ENCODE results near the gene VAMP1.

VAMP1 gene

GRCh38 chr12:6463216-6463615 is 7.3 kb downstream of the VAMP1 start:
- peak overlapping the region; percentile 10 for H3K4me3 Mint-ChIP-seq
- H3K4me1 Mint-ChIP-seq: peaks cover 94% of the 10 kb centered on the region
- peak overlapping the region; percentile 94 for H3K27ac Mint-ChIP-seq
- no peak for ATAC-seq
- peaks cover 92% of the 10 kb centered on the region for H3K36me3 Mint-ChIP-seq
- H3K9me3 Mint-ChIP-seq: peaks cover 4% of the 10 kb centered on the region
- H3K27me3 Mint-ChIP-seq: no peaks in the 10 kb centered on the region

- Mint-ChIP-seq H3K4me3 (peak overlapping the region; percentile 55), H3K27ac (peak overlapping the region; percentile 94), H3K4me1 (peaks cover 90% of the 10 kb centered on the region), H3K9me3 (peaks cover 4% of the 10 kb centered on the region), H3K27me3 (no peaks in the 10 kb centered on the region), H3K36me3 (peaks cover 91% of the 10 kb centered on the region)
- peak; percentile 35 for ATAC-seq
Observed at GRCh38 chr12:6462234-6462995, 8.1 kb downstream of the VAMP1 start.

GRCh38 chr12:6461401-6462233 is 8.9 kb downstream of the VAMP1 start:
- Mint-ChIP-seq H3K9me3 (no peaks in the 10 kb centered on the region), H3K4me3 (peak overlapping the region; percentile 55), H3K36me3 (peaks cover 91% of the 10 kb centered on the region), H3K4me1 (peaks cover 90% of the 10 kb centered on the region), H3K27ac (peak overlapping the region; percentile 94), H3K27me3 (no peaks in the 10 kb centered on the region)
- peak; percentile 98 for ATAC-seq

GRCh38 chr12:6460751-6461371 is 9.6 kb downstream of the VAMP1 start:
- Mint-ChIP-seq H3K27ac (peak overlapping the region; percentile 94), H3K27me3 (no peaks in the 10 kb centered on the region), H3K9me3 (no peaks in the 10 kb centered on the region), H3K36me3 (peaks cover 87% of the 10 kb centered on the region), H3K4me1 (peaks cover 89% of the 10 kb centered on the region), H3K4me3 (peak overlapping the region; percentile 34)
- peak; percentile 1 for ATAC-seq

- H3K27ac Mint-ChIP-seq: peak overlapping the region; percentile 79
- peaks cover 75% of the 10 kb centered on the region for H3K4me1 Mint-ChIP-seq
- H3K9me3 Mint-ChIP-seq: no peaks in the 10 kb centered on the region
- H3K27me3 Mint-ChIP-seq: no peaks in the 10 kb centered on the region
- H3K36me3 Mint-ChIP-seq: peaks cover 85% of the 10 kb centered on the region
- ATAC-seq: no peak
- no peak overlapping the region for H3K4me3 Mint-ChIP-seq
Observed at GRCh38 chr12:6459004-6459337, 11.5 kb downstream of the VAMP1 start.

- peaks cover 85% of the 10 kb centered on the region for H3K36me3 Mint-ChIP-seq
- ATAC-seq: no peak
- H3K4me3 Mint-ChIP-seq: peak overlapping the region; percentile 8
- H3K27me3 Mint-ChIP-seq: no peaks in the 10 kb centered on the region
- H3K27ac Mint-ChIP-seq: peak overlapping the region; percentile 79
- peaks cover 74% of the 10 kb centered on the region for H3K4me1 Mint-ChIP-seq
- no peaks in the 10 kb centered on the region for H3K9me3 Mint-ChIP-seq
Observed at GRCh38 chr12:6458281-6459003, 12.0 kb downstream of the VAMP1 start.

DNA sequence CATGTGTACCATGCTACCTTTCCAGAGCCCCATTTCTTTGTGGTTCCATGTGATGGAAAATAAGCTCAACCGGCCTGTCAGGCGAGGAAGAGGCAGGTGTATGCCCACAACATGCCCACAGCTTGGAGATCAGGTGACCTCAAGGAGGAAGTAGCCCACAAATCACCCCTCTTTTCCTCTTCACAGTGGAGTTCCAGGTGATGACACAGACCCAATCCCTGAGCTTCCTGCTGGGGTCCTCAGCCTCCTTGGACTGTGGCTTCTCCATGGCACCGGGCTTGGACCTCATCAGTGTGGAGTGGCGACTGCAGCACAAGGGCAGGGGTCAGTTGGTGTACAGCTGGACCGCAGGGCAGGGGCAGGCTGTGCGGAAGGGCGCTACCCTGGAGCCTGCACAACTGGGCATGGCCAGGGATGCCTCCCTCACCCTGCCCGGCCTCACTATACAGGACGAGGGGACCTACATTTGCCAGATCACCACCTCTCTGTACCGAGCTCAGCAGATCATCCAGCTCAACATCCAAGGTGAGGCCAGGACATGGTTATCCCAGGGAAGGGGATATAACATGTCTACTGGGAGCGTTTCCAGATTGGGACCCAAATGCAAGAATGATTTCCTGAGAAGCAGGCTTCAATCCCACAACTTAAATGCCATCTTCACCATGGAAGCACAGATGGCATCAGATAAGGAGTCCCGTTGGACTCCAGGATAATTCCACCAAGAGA is 13.1 kb downstream of the VAMP1 start:
- ATAC-seq: no peak
- Mint-ChIP-seq H3K4me3 (peak overlapping the region; percentile 11), H3K27ac (peak overlapping the region; percentile 79), H3K9me3 (no peaks in the 10 kb centered on the region), H3K4me1 (peaks cover 74% of the 10 kb centered on the region), H3K27me3 (no peaks in the 10 kb centered on the region), H3K36me3 (peaks cover 85% of the 10 kb centered on the region)

DNA sequence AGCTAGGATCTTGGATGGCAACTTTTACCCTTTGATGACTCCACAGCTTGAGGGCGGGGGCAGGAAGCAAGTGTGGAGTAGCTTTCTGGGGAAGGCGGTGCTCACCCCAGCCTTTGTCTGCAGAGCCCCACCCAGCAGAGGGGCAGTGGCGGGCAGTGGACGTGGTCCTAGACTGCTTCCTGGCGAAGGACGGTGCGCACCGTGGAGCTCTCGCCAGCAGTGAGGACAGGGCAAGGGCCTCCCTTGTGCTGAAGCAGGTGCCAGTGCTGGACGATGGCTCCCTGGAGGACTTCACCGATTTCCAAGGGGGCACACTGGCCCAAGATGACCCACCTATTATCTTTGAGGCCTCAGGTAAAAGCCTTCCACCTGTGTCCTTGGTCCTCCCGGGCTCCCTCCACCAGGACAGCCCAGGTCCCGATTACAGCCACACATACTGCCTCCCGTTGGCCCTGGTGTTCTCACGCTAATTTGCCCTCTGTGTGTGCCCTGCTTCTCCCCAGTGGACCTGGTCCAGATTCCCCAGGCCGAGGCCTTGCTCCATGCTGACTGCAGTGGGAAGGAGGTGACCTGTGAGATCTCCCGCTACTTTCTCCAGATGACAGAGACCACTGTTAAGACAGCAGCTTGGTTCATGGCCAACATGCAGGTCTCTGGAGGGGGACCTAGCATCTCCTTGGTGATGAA is 17.4 kb downstream of the VAMP1 start:
- Mint-ChIP-seq H3K27ac (peak overlapping the region; percentile 83), H3K36me3 (peaks cover 65% of the 10 kb centered on the region), H3K27me3 (no peaks in the 10 kb centered on the region), H3K4me1 (peaks cover 64% of the 10 kb centered on the region), H3K4me3 (peak overlapping the region; percentile 97), H3K9me3 (no peaks in the 10 kb centered on the region)
- ATAC-seq: no peak

DNA sequence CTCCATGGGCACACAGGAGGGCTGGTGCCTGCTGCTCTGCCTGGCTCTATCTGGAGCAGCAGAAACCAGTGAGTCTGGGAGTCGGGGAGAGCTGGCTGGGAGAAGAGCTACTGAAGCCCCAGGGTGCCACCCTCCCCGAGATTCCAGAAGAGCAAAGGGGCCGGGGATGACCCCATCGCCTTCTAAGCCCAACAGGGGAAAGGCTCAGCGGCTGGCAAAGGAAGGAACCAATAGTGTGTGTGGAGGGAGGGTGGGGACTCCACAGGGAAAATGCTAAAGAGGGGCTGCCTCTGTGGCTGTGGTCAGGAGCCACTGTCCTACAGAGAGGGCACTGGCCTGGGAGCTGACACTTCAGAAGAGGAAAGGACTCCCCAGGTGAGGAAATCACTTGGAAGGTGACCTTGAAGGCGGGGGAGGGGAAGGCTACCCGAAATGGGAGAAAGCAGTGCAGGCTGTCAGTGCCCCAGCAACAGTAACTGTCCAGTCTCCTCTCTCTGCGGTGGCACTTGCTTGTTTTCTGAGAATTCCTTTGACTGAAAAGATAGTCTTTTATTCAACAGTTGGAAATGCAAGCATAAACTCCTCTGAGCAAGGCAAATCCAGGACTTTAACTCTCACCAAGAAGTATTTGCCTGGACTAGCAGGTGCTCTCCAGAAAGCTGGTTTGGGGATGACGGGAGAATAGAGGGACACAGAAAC is 18.1 kb downstream of the VAMP1 start:
- no peaks in the 10 kb centered on the region for H3K27me3 Mint-ChIP-seq
- H3K4me1 Mint-ChIP-seq: peaks cover 68% of the 10 kb centered on the region
- H3K9me3 Mint-ChIP-seq: no peaks in the 10 kb centered on the region
- peak; percentile 17 for ATAC-seq
- H3K27ac Mint-ChIP-seq: peak overlapping the region; percentile 83
- peak overlapping the region; percentile 97 for H3K4me3 Mint-ChIP-seq
- H3K36me3 Mint-ChIP-seq: peaks cover 66% of the 10 kb centered on the region

GRCh38 chr12:6451348-6452244 is 18.9 kb downstream of the VAMP1 start, which contains the start of gene TAPBPL:
TAPBPL (plus strand) TSS chr12:6452042; CDS start chr12:6452249, 207 bp downstream.
- Mint-ChIP-seq H3K27me3 (no peaks in the 10 kb centered on the region), H3K4me3 (peak within 1 kb of the TSS; percentile 97), H3K9me3 (no peaks in the 10 kb centered on the region), H3K4me1 (peaks cover 68% of the 10 kb centered on the region), H3K27ac (peak within 1 kb of the TSS; percentile 83), H3K36me3 (peaks cover 67% of the 10 kb centered on the region)
- peak; percentile 92 for ATAC-seq

GRCh38 chr12:6450869-6451347 is 19.6 kb downstream of the VAMP1 start:
- Mint-ChIP-seq H3K4me1 (peaks cover 67% of the 10 kb centered on the region), H3K27ac (peak overlapping the region; percentile 83), H3K27me3 (no peaks in the 10 kb centered on the region), H3K36me3 (peaks cover 66% of the 10 kb centered on the region), H3K4me3 (peak overlapping the region; percentile 97), H3K9me3 (no peaks in the 10 kb centered on the region)
- no peak for ATAC-seq

GRCh38 chr12:6450091-6450868 is 20.2 kb downstream of the VAMP1 start:
- peaks cover 69% of the 10 kb centered on the region for H3K36me3 Mint-ChIP-seq
- no peaks in the 10 kb centered on the region for H3K27me3 Mint-ChIP-seq
- ATAC-seq: no peak
- no peaks in the 10 kb centered on the region for H3K9me3 Mint-ChIP-seq
- peaks cover 65% of the 10 kb centered on the region for H3K4me1 Mint-ChIP-seq
- H3K4me3 Mint-ChIP-seq: peak overlapping the region; percentile 97
- peak overlapping the region; percentile 83 for H3K27ac Mint-ChIP-seq
